Dendritic cell treated with granulocyte-macrophage colony-stimulating factor and Interleukin-4, amounts not matched to agents 40 ng/mL and 50 ng/mL, for 4 days (primary cell): ENCODE measurements around the gene RCE1.

Experiments
- H3K27ac Mint-ChIP-seq: one replicate; pipeline ENCODE4 v1.8.0; 2022; ENCODE audit warnings: mild to moderate bottlenecking, mixed read lengths
- H3K27me3 Mint-ChIP-seq: one replicate; pipeline ENCODE4 v1.8.0; 2022; ENCODE audit warnings: mild to moderate bottlenecking, mixed read lengths
- H3K36me3 Mint-ChIP-seq: one replicate; pipeline ENCODE4 v1.8.0; 2022; ENCODE audit warnings: low read depth, mixed read lengths
- H3K4me1 Mint-ChIP-seq: one replicate; pipeline ENCODE4 v1.8.0; 2022; ENCODE audit warnings: low read depth, mixed read lengths
- H3K4me3 Mint-ChIP-seq: one replicate; pipeline ENCODE4 v1.8.0; 2022; ENCODE audit warnings: mild to moderate bottlenecking, moderate library complexity, mixed read lengths
- H3K9me3 Mint-ChIP-seq: one replicate; pipeline ENCODE4 v1.8.0; 2022; ENCODE audit warnings: mixed read lengths
- intact Hi-C: fragments of 100-400 bp; cut with micrococcal nuclease; formaldehyde crosslinking; loops from one replicate; pipeline ENCODE4 v1.15.0; 2022

Gene RCE1

GRCh38 chr11:66857927-66858185, 14.6 kb downstream of the RCE1 start:
- intact Hi-C loops = loop anchor here (5.0 kb wide), 1 partner anchor 99 kb away; the partner anchor contains the start of gene PC
- Mint-ChIP-seq H3K9me3 (no peaks in the 10 kb centered on the region), H3K4me3 (peak overlapping the region; percentile 87)

DNA sequence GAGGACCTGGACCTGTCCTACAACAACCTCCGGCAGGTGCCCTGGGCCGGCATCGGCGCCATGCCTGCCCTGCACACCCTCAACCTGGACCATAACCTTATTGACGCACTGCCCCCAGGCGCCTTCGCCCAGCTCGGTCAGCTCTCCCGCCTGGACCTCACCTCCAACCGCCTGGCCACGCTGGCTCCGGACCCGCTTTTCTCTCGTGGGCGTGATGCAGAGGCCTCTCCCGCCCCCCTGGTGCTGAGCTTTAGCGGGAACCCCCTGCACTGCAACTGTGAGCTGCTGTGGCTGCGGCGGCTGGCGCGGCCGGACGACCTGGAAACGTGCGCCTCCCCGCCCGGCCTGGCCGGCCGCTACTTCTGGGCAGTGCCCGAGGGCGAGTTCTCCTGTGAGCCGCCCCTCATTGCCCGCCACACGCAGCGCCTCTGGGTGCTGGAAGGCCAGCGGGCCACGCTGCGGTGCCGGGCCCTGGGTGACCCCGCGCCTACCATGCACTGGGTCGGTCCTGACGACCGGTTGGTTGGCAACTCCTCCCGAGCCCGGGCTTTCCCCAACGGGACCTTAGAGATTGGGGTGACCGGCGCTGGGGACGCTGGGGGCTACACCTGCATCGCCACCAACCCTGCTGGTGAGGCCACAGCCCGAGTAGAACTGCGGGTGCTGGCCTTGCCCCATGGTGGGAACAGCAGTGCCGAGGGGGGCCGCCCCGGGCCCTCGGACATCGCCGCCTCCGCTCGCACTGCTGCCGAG, 15.1 kb downstream of the RCE1 start:
- Mint-ChIP-seq H3K4me3 (peak overlapping the region; percentile 87), H3K4me1 (peaks cover 37% of the 10 kb centered on the region), H3K36me3 (peaks cover 55% of the 10 kb centered on the region), H3K27ac (no peak overlapping the region), H3K27me3 (no peaks in the 10 kb centered on the region), H3K9me3 (no peaks in the 10 kb centered on the region)
- intact Hi-C loops = loop anchor here (5.0 kb wide), 1 partner anchor 99 kb away; the partner anchor contains the start of gene PC

More at GRCh38 chr11:66857927-66858185, 14.6 kb downstream of the RCE1 start:
- Mint-ChIP-seq H3K4me1 (peaks cover 37% of the 10 kb centered on the region), H3K27ac (peak overlapping the region; percentile 77), H3K27me3 (no peaks in the 10 kb centered on the region), H3K36me3 (peaks cover 55% of the 10 kb centered on the region)

GRCh38 chr11:66858939-66859685, 15.9 kb downstream of the RCE1 start:
- Mint-ChIP-seq H3K36me3 (peaks cover 59% of the 10 kb centered on the region), H3K4me3 (no peak overlapping the region), H3K27me3 (no peaks in the 10 kb centered on the region), H3K27ac (no peak overlapping the region), H3K4me1 (peaks cover 30% of the 10 kb centered on the region), H3K9me3 (no peaks in the 10 kb centered on the region)
- intact Hi-C loops = loop anchor here (5.0 kb wide), 1 partner anchor 98 kb away; the partner anchor contains the start of gene PC

DNA sequence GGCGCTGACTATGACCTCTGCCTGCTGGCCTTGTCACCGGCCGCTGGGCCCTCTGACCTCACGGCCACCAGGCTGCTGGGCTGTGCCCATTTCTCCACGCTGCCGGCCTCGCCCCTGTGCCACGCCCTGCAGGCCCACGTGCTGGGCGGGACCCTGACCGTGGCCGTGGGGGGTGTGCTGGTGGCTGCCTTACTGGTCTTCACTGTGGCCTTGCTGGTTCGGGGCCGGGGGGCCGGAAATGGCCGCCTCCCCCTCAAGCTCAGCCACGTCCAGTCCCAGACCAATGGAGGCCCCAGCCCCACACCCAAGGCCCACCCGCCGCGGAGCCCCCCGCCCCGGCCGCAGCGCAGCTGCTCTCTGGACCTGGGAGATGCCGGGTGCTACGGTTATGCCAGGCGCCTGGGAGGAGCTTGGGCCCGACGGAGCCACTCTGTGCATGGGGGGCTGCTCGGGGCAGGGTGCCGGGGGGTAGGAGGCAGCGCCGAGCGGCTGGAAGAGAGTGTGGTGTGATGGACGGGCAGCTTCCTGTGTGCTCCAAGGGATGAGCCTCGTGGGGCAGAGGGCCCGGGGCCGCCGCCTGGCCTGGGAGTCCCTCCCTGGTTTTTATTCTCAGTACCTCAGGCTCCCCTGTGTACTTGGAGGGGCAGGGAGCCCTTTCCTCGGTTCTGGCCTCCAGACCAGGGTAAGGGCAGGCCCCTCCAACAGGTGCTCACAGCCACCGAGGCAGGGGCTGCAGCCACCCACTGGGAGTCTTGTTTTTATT, 16.6 kb downstream of the RCE1 start:
- H3K4me1 Mint-ChIP-seq = peaks cover 32% of the 10 kb centered on the region
- no peaks in the 10 kb centered on the region for H3K9me3 Mint-ChIP-seq
- H3K4me3 Mint-ChIP-seq = no peak overlapping the region
- no peak overlapping the region for H3K27ac Mint-ChIP-seq
- no peaks in the 10 kb centered on the region for H3K27me3 Mint-ChIP-seq
- intact Hi-C loops = loop anchor here (5.0 kb wide), 1 partner anchor 97 kb away; the partner anchor contains the start of gene PC
- peaks cover 59% of the 10 kb centered on the region for H3K36me3 Mint-ChIP-seq

GRCh38 chr11:66860449-66860831, 17.2 kb downstream of the RCE1 start:
- Mint-ChIP-seq H3K9me3 (no peaks in the 10 kb centered on the region), H3K4me1 (peaks cover 30% of the 10 kb centered on the region), H3K36me3 (peaks cover 59% of the 10 kb centered on the region), H3K4me3 (no peak overlapping the region), H3K27me3 (no peaks in the 10 kb centered on the region), H3K27ac (no peak overlapping the region)
- intact Hi-C loops = no loop called here

- intact Hi-C loops = no loop called here
- Mint-ChIP-seq H3K9me3 (no peaks in the 10 kb centered on the region), H3K4me3 (no peak overlapping the region), H3K36me3 (peaks cover 66% of the 10 kb centered on the region), H3K27me3 (no peaks in the 10 kb centered on the region), H3K4me1 (peaks cover 25% of the 10 kb centered on the region), H3K27ac (no peak overlapping the region)
These were observed 18.0 kb downstream of the RCE1 start for GRCh38 chr11:66861038-66861773.

DNA sequence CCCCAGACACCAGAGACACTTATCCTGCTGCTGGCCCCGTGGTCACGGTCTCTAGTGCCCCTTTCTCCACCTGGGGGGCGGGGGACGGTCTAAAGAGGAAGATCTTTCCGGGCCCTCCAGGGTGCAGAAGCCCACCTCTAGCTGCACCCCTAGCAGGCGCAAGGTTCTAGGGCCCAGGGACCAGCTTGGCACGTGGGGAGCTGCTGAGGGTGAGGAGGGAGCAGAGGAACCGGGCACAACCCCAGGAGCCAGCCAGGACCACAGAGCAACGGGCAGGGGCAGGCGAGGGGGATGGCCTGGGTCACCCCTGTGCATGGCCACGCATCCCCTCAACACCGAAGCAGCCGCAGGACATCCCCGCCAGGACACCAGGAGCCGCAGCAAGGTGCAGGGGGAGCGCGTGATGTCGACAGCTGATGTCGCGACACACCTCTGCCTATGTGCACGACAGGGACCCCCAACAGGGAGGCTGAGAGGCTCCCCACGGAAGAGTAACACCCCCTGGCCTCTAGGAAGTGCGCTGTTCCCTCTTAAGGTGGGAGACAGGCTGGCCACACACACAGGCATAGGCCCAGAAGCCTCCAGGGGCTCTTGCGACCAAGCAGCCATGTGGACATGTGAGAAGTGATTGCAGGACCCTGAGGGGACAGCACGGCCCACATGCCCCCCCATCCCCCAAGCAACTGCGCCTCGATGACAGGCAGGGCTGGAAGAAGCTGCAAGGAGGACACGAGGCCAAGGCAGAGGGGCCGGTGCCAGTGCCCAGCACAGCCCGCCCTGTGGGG, 18.7 kb downstream of the RCE1 start:
- H3K27ac Mint-ChIP-seq = no peak overlapping the region
- H3K4me1 Mint-ChIP-seq = peaks cover 25% of the 10 kb centered on the region

GRCh38 chr11:66862559-66863037, 19.4 kb downstream of the RCE1 start:
- peaks cover 21% of the 10 kb centered on the region for H3K4me1 Mint-ChIP-seq
- H3K4me3 Mint-ChIP-seq = no peak overlapping the region
- peaks cover 56% of the 10 kb centered on the region for H3K36me3 Mint-ChIP-seq
- no peaks in the 10 kb centered on the region for H3K27me3 Mint-ChIP-seq
- H3K27ac Mint-ChIP-seq = no peak overlapping the region
- intact Hi-C loops = no loop called here
- no peaks in the 10 kb centered on the region for H3K9me3 Mint-ChIP-seq

More for the DNA sequence above, 18.7 kb downstream of the RCE1 start:
- H3K9me3 Mint-ChIP-seq = no peaks in the 10 kb centered on the region
- peaks cover 61% of the 10 kb centered on the region for H3K36me3 Mint-ChIP-seq
- intact Hi-C loops = no loop called here
- no peak overlapping the region for H3K4me3 Mint-ChIP-seq
- no peaks in the 10 kb centered on the region for H3K27me3 Mint-ChIP-seq

- peaks cover 13% of the 10 kb centered on the region for H3K4me1 Mint-ChIP-seq
- H3K27ac Mint-ChIP-seq = no peak overlapping the region
- intact Hi-C loops = no loop called here
- H3K36me3 Mint-ChIP-seq = peaks cover 47% of the 10 kb centered on the region
- no peaks in the 10 kb centered on the region for H3K9me3 Mint-ChIP-seq
- H3K4me3 Mint-ChIP-seq = no peak overlapping the region
- no peaks in the 10 kb centered on the region for H3K27me3 Mint-ChIP-seq
These were observed 20.3 kb downstream of the RCE1 start for GRCh38 chr11:66863428-66864125.

- H3K4me3 Mint-ChIP-seq = no peak overlapping the region
- peaks cover 11% of the 10 kb centered on the region for H3K4me1 Mint-ChIP-seq
- peaks cover 39% of the 10 kb centered on the region for H3K36me3 Mint-ChIP-seq
These were observed 21.1 kb downstream of the RCE1 start for GRCh38 chr11:66864172-66864901.

GRCh38 chr11:66864924-66865697, 21.9 kb downstream of the RCE1 start:
- Mint-ChIP-seq H3K27me3 (no peaks in the 10 kb centered on the region), H3K27ac (no peak overlapping the region), H3K4me1 (peaks cover 10% of the 10 kb centered on the region), H3K4me3 (no peak overlapping the region), H3K9me3 (no peaks in the 10 kb centered on the region), H3K36me3 (peaks cover 34% of the 10 kb centered on the region)
- intact Hi-C loops = no loop called here

More at GRCh38 chr11:66864172-66864901, 21.1 kb downstream of the RCE1 start:
- Mint-ChIP-seq H3K27ac (no peak overlapping the region), H3K9me3 (no peaks in the 10 kb centered on the region), H3K27me3 (no peaks in the 10 kb centered on the region)
- intact Hi-C loops = no loop called here
